GM23248 (cell line): ENCODE data around the gene FAM83F. TPM values are rescaled to one million over a fixed set of nuclear protein-coding genes. Genes with fewer than 3 reads are reported as not detected.

Experiments
- DNase-seq: peaks from one replicate; pipeline ENCODE4 v3.0.0-alpha.2; 2015
- H2AFZ ChIP-seq: fragments of 200-600 bp; sonication (generic); 2 replicates; pipeline ENCODE4 v1.6.1; 2016; ENCODE audit warnings: antibody characterized with exemption
- H3F3A ChIP-seq: fragments of 200-600 bp; sonication (generic); 2 replicates; pipeline ENCODE4 v1.6.1; 2016; ENCODE audit warnings: mild to moderate bottlenecking, antibody characterized with exemption, mixed run types; ENCODE audit not compliant: insufficient read depth
- H3K27ac ChIP-seq: fragments of 200-600 bp; sonication (generic); 2 replicates; pipeline ENCODE4 v1.5.1; 2016; ENCODE audit warnings: mild to moderate bottlenecking
- H3K27me3 ChIP-seq: fragments of 200-600 bp; sonication (generic); replicated peaks from 2 replicates; pipeline ENCODE4 v1.6.1; 2016; ENCODE audit warnings: mild to moderate bottlenecking; ENCODE audit not compliant: insufficient read depth
- H3K36me3 ChIP-seq: fragments of 200-600 bp; sonication (generic); 2 replicates; pipeline ENCODE4 v1.6.1; 2016; ENCODE audit warnings: low read depth, mild to moderate bottlenecking
- H3K4me1 ChIP-seq: fragments of 200-600 bp; sonication (generic); 2 replicates; pipeline ENCODE4 v1.6.1; 2016; ENCODE audit warnings: mild to moderate bottlenecking; ENCODE audit not compliant: insufficient read depth
- H3K4me2 ChIP-seq: fragments of 200-600 bp; sonication (generic); one replicate; pipeline ENCODE4 v1.6.1; 2016; ENCODE audit warnings: mild to moderate bottlenecking; ENCODE audit not compliant: unreplicated experiment
- H3K4me3 ChIP-seq: fragments of 200-600 bp; sonication (generic); 2 replicates; pipeline ENCODE4 v1.5.1; 2016; ENCODE audit warnings: mild to moderate bottlenecking
- H3K79me2 ChIP-seq: fragments of 200-600 bp; sonication (generic); 2 replicates; pipeline ENCODE4 v1.6.1; 2016; ENCODE audit warnings: mild to moderate bottlenecking; ENCODE audit not compliant: insufficient read depth
- H3K9ac ChIP-seq: fragments of 200-600 bp; sonication (generic); 2 replicates; pipeline ENCODE4 v1.6.1; 2016; ENCODE audit warnings: mild to moderate bottlenecking
- H3K9me2 ChIP-seq: fragments of 200-600 bp; sonication (generic); 2 replicates; pipeline ENCODE4 v1.6.1; 2016; ENCODE audit warnings: mixed run types, mild to moderate bottlenecking, moderate library complexity; ENCODE audit not compliant: insufficient read depth
- H3K9me3 ChIP-seq: fragments of 200-600 bp; sonication (generic); one replicate; pipeline ENCODE4 v1.6.1; 2017; ENCODE audit warnings: low read depth
- H4K20me1 ChIP-seq: fragments of 200-600 bp; sonication (generic); 2 replicates; pipeline ENCODE4 v1.6.0; 2016; ENCODE audit not compliant: insufficient read depth
- EZH2 ChIP-seq: fragments of 200-600 bp; sonication (generic); IDR thresholded peaks from 2 replicates; pipeline ENCODE4 v1.6.1; 2018; ENCODE audit warnings: antibody characterized with exemption, mild to moderate bottlenecking; ENCODE audit not compliant: insufficient read depth, poor library complexity, severe bottlenecking
- EZH2phosphoT487 ChIP-seq: fragments of 200-600 bp; sonication (generic); IDR thresholded peaks from 2 replicates; pipeline ENCODE4 v1.6.1; 2018; ENCODE audit warnings: antibody characterized with exemption, moderate library complexity, mild to moderate bottlenecking, low read depth; ENCODE audit not compliant: insufficient read depth
- WGBS, 2 experiments: methylation state at CpG; one replicate each; pipeline ENCODE4 v1.1.6; 2015 to 2017; ENCODE audit warnings: low lambda C conversion rate in 2 of 2, low coverage in 1 of 2; ENCODE audit errors: missing lambda C conversion rate in 2 of 2; 5-methylcytosine and 5-hydroxymethylcytosine counted together
- in situ Hi-C: fragments of 300-500 bp; cut with MboI; formaldehyde crosslinking; loops from 2 replicates; pipeline ENCODE4 v1.15.0; 2020
- polyA plus RNA-seq: library from polyadenylated mRNA; unstranded; fragments of >200 nt; fragmentation: Nextera tagmentation; extraction: Ambion mirVana; gene quantifications from 2 replicates; pipeline ENCODE4 v1.2.1, GENCODE V29; 2016
- total RNA-seq: library from RNA; depleted of rRNA; stranded (reverse); fragments of >200 nt; shearing (Covaris generic); gene quantifications from 2 replicates; pipeline ENCODE4 v1.2.3, GENCODE V29; 2014

The FAM83F gene
- total and polyA plus RNA-seq, 2 experiments from 2014 or later = not detected

DNA sequence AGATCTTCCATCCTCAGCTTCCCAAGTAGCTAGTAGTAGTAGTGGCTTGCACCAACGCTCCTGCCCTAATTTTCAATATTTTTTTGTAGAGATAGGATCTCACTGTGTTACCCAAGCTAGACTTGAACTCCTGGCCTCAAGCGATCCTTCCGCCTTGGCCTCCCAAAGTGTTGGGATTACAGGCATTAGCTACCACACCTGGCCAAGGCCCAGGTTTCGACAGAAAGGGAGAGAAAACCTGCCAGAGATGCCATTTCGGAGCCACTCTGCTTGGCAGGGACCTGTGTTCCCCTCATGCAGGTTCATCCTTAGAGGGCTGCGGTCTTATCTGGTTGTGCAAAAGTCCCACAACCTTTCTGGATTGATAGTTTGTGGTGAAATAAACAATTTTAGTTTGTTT, 41.4 kb downstream of the FAM83F start:
- in situ Hi-C loops = no loop called here
- Histone ChIP-seq H3K79me2 (no peaks in the 10 kb centered on the region), H3K27me3 (peaks cover 12% of the 10 kb centered on the region), H3K4me3 (no peak overlapping the region), H2AFZ (no peak overlapping the region), H3K9me3 (no peaks in the 10 kb centered on the region), H3K4me2 (no peak overlapping the region), H3K9me2 (no peaks in the 10 kb centered on the region), H3K9ac (no peak overlapping the region), H3K4me1 (no peaks in the 10 kb centered on the region), H3F3A (no peaks in the 10 kb centered on the region), H4K20me1 (no peaks in the 10 kb centered on the region), H3K27ac (no peak overlapping the region), H3K36me3 (no peaks in the 10 kb centered on the region)
- 59 to 64% methylated on average over 6 of the region's 6 CpGs for WGBS, 2 experiments
- TF ChIP-seq EZH2phosphoT487 (no peak), EZH2 (no peak)
- no peak for DNase-seq

DNA sequence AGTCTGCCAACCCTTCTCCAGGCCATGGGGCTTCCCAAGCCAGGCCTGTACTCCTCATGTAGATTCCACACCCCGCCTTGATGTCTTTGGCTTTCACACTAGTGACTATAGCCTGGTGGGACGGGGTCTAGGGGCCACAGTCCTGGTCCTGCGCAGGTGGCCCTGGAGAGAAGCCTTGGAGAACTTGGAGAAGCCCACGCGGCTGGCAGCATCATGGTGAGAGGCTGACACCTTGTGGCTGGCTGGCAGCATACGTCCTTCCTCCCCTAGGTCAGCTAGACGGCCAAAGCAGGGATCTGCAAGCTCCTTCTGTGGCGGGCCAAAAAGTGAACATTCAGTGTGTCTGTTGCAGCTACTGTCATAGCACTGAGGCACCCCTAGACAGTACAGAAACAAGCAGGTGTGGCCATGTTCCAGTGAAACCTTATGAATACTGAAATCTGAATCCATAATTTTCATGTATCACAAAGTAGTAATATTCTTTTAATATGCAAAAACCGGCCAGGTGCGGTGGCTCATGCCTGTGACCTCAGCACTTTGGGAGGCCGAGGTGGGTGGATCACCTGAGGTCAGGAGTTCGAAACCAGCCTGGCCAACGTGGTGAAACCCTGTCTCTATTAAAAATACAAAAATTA, 42.0 kb downstream of the FAM83F start:
- Histone ChIP-seq H3K9me2 (no peaks in the 10 kb centered on the region), H4K20me1 (no peaks in the 10 kb centered on the region), H3F3A (no peaks in the 10 kb centered on the region), H3K4me1 (no peaks in the 10 kb centered on the region), H3K27ac (no peak overlapping the region), H2AFZ (no peak overlapping the region), H3K4me2 (no peak overlapping the region), H3K36me3 (no peaks in the 10 kb centered on the region), H3K79me2 (no peaks in the 10 kb centered on the region), H3K9ac (no peak overlapping the region), H3K4me3 (no peak overlapping the region), H3K9me3 (no peaks in the 10 kb centered on the region), H3K27me3 (peaks cover 12% of the 10 kb centered on the region)
- 17 to 20% methylated on average over 13 of the region's 13 CpGs for WGBS, 2 experiments
- in situ Hi-C loops = no loop called here
- TF ChIP-seq EZH2 (no peak), EZH2phosphoT487 (no peak)
- peak; percentile 84 for DNase-seq

DNA sequence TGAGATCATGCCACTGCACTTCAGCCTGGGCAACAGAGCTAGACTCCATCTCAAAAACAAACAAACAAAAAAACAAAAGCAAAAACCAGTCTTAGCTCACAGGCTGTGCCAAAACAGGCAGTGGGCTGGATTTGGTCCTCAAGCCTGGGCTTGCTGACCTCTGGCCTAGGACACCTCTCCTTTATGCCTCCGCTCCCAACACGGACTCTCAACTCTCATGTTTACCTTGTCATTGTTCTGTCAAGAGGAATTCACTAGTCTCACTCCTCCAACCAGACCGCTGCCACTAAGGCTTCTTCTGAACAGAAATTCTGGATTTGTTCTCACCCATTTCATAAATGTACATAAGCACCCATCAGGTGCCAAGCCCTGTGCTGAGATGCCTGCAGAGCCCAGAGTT, 42.6 kb downstream of the FAM83F start:
- no peak for TF ChIP-seq EZH2phosphoT487
- TF ChIP-seq EZH2 = no peak
- no peak overlapping the region for H2AFZ ChIP-seq
- no peaks in the 10 kb centered on the region for H3K36me3 ChIP-seq
- 67 to 68% methylated on average over 3 of the region's 3 CpGs for WGBS, 2 experiments
- in situ Hi-C loops = no loop called here
- no peaks in the 10 kb centered on the region for H3K4me1 ChIP-seq
- H3F3A ChIP-seq = no peaks in the 10 kb centered on the region
- H3K9ac ChIP-seq = no peak overlapping the region
- H3K79me2 ChIP-seq = no peaks in the 10 kb centered on the region
- H3K27ac ChIP-seq = no peak overlapping the region
- no peak overlapping the region for H3K4me2 ChIP-seq
- peaks cover 12% of the 10 kb centered on the region for H3K27me3 ChIP-seq
- H3K4me3 ChIP-seq = no peak overlapping the region
- H4K20me1 ChIP-seq = no peaks in the 10 kb centered on the region
- DNase-seq = no peak
- H3K9me3 ChIP-seq = no peaks in the 10 kb centered on the region
- H3K9me2 ChIP-seq = no peaks in the 10 kb centered on the region

DNA sequence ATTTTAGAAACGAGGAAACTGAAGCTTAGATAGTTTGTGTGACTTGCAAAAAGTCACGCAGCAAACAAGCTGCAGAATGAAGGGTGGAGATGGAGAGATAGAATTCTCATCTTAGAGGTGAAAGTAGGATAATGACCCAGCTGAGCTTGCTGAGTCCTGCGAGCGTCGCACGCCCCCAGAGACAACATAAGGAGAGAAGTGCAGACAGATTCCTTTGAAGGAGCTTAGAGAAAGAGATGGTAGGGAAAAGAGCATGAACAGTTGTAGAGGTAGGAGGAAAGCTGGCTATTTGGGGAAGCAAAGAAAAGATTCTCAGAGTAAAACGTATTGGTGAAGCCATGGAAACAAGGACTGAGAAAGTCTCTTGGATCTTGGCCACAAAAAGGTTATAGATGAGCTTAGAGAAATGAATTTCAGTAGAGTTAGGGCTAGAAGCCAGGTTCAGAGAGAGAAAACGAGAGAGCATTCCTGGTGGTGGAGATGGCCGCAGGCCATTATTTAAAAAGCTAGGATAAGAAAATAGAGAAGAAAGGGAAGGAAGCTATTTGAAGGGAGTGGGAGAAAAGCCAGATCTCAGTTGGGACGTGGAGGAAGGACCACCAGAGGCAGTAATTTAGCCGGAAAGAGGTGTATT, 44.8 kb downstream of the FAM83F start:
- H3F3A ChIP-seq = peaks cover 5% of the 10 kb centered on the region; the same call in 1 of the 2 replicates
- no peaks in the 10 kb centered on the region for H3K36me3 ChIP-seq
- 48 to 54% methylated on average over 11 of the region's 11 CpGs for WGBS, 2 experiments
- no peak overlapping the region for H3K4me2 ChIP-seq
- no peaks in the 10 kb centered on the region for H3K9me3 ChIP-seq
- no peaks in the 10 kb centered on the region for H4K20me1 ChIP-seq
- H3K79me2 ChIP-seq = no peaks in the 10 kb centered on the region
- H3K27me3 ChIP-seq = peaks cover 10% of the 10 kb centered on the region
- H3K4me3 ChIP-seq = no peak overlapping the region
- in situ Hi-C loops = loop anchor here (10.0 kb wide), 1 partner anchor 305 kb away; the partner anchor contains the start of gene ADSL
- DNase-seq = no peak
- H2AFZ ChIP-seq = no peak overlapping the region
- H3K27ac ChIP-seq = no peak overlapping the region
- H3K9me2 ChIP-seq = no peaks in the 10 kb centered on the region
- no peak overlapping the region for H3K9ac ChIP-seq
- peaks cover 14% of the 10 kb centered on the region for H3K4me1 ChIP-seq
- TF ChIP-seq EZH2phosphoT487 = no peak
- no peak for TF ChIP-seq EZH2
